ENCODE results near the gene CSMD2.

GRCh38 chr1:33850481-33850880 lies 314.5 kb downstream of the CSMD2 start:
- TF ChIP-seq, protein P1, sequence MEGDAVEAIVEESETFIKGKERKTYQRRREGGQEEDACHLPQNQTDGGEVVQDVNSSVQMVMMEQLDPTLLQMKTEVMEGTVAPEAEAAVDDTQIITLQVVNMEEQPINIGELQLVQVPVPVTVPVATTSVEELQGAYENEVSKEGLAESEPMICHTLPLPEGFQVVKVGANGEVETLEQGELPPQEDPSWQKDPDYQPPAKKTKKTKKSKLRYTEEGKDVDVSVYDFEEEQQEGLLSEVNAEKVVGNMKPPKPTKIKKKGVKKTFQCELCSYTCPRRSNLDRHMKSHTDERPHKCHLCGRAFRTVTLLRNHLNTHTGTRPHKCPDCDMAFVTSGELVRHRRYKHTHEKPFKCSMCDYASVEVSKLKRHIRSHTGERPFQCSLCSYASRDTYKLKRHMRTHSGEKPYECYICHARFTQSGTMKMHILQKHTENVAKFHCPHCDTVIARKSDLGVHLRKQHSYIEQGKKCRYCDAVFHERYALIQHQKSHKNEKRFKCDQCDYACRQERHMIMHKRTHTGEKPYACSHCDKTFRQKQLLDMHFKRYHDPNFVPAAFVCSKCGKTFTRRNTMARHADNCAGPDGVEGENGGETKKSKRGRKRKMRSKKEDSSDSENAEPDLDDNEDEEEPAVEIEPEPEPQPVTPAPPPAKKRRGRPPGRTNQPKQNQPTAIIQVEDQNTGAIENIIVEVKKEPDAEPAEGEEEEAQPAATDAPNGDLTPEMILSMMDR (IDR thresholded peaks at IDR 0.05), result no peak
- TF ChIP-seq TAF1 (IDR thresholded peaks at IDR 0.05; ENCODE audit: borderline replicate concordance, low read depth, low read length) (no peak), RAD21 (IDR thresholded peaks at IDR 0.05; ENCODE audit: low read length) (no peak)
